Epithelial cell of proximal tubule (primary cell): ENCODE results near the gene PAX9. TPM values are rescaled to one million over a fixed set of nuclear protein-coding genes. Genes with fewer than 3 reads are reported as not detected.

Experiments used
- DNase-seq: peaks from one replicate; pipeline ENCODE4 v3.0.0-alpha.2; 2011; ENCODE audit warnings: low read depth
- H3K4me3 ChIP-seq: 2 replicates; pipeline ENCODE4 v1.5.1; 2011; ENCODE audit warnings: low read depth, mild to moderate bottlenecking, low read length
- CTCF ChIP-seq: conservative IDR thresholded peaks from 2 replicates; pipeline ENCODE4 v1.5.1; 2012; ENCODE audit warnings: low read depth, mild to moderate bottlenecking, low read length
- total RNA-seq: library from RNA; depleted of rRNA; stranded (reverse); fragments of >200 nt; gene quantifications from 2 replicates; pipeline ENCODE4 v1.2.3, GENCODE V29; 2015

PAX9 gene
- total RNA-seq, 1 donor from 2014 or later = 0.12 TPM

GRCh38 chr14:36659822-36660735 lies 1.6 kb upstream of the PAX9 start:
- DNase-seq = no peak
- no peak for TF ChIP-seq CTCF
- no peak overlapping the region for H3K4me3 ChIP-seq

GRCh38 chr14:36660736-36661505 lies 739 bp upstream of the PAX9 start:
- H3K4me3 ChIP-seq = peak overlapping the region; percentile 2
- DNase-seq = no peak
- TF ChIP-seq CTCF = no peak

- H3K4me3 ChIP-seq = peak overlapping the region; percentile 39
- DNase-seq = no peak
- no peak for TF ChIP-seq CTCF
These were observed 540 bp downstream of the PAX9 start for GRCh38 chr14:36662258-36662542.

- H3K4me3 ChIP-seq = peak overlapping the region; percentile 39
- no peak for DNase-seq
These were observed 1.1 kb downstream of the PAX9 start for GRCh38 chr14:36662543-36663403.

DNA sequence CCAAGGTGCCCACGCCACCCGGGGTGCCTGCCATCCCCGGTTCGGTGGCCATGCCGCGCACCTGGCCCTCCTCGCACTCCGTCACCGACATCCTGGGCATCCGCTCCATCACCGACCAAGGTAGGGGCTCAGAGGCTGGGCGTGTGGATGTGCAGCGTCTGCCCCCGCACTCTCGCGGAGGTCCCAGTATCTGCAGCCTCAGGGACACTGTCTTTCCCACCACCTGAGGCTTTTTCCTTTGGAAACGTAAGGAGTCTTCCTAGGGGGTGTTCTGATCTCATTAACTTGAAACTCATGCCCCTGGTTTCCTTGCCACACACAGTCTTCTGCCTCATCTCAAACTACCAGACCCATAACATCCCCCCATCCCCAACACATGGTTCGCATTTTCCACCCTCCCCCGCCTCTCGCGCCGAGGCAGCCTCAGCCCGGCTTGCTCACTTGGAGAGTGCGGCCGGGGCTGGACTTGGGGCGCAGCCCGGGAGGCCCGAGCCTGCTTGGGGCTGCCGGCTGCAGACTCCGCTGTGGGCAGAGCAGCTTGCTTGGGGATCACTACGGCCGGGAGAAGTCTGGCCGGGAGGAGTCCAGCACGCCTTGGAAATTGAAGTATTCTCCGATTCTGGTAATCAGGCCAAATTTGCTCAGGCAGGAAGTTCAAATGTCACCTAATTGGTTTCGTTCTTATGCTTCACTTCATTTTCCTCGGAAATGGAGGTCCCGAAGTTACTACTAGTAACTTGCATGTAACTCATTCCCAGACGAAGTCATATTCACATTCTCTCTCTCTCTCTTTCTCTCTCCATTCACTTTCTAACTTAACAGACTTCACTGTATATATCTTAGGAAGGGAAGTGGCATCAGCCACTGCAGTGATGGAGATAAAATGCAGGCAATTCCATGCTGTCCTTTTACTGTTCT lies 2.0 kb downstream of the PAX9 start:
- no peak for DNase-seq
- no peak overlapping the region for H3K4me3 ChIP-seq
- TF ChIP-seq CTCF = no peak

More at GRCh38 chr14:36662543-36663403, 1.1 kb downstream of the PAX9 start:
- TF ChIP-seq CTCF = no peak
